Activated naive CD4-positive, alpha-beta T cell treated with anti-CD3 and anti-CD28 coated beads, Interleukin-2, amount 50 U/mL, for 16 hours (primary cell): ENCODE measurements around the gene AGAP1.

Experiments
- DNase-seq: peaks from one replicate; pipeline ENCODE4 v3.0.0-alpha.2; 2020

AGAP1 gene

GRCh38 chr2:235534678-235535422 is 41.0 kb downstream of the AGAP1 start:
- no peak for DNase-seq

GRCh38 chr2:235535423-235536130 is 41.7 kb downstream of the AGAP1 start:
- DNase-seq, result no peak

DNA sequence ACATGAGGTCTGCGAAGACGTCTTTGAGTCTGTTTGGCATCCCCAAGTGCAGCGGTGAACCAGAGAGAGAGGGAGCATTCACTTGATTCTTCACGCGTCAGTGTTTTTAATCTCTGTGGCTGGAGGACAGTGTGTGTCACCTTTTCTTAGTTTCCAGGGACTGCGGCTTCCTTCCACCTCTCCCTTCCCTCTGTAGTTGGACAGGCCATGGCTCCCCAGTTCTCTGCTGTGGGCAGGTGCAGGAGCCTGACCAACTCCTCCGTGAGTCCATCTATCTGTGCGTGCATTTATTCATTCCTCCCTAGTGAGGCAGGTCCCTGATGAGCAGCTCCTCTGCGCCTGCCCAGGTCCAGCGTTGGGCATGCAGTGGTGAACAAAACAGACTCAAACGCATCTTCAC is 42.9 kb downstream of the AGAP1 start:
- DNase-seq, result no peak

DNA sequence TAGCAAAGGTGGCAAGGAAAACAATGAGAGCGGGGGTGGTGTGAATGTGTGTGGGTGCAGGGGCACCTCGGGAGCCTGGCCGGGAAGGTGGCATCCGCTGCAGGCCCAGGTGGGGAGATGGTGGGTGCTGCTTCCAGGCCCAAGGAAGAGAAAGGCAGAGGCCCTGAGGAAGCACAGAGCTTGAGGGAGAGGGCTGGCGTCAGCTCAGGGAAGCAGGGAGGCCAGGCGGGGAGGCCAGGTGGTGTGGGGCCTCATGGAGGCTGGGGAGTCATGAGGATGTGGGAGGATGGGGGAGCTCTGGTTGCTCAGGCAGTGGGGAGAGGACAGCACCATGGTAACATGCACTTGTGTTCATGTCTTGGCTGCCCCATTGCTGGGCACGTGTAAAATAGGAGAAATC is 43.3 kb downstream of the AGAP1 start:
- no peak for DNase-seq

DNA sequence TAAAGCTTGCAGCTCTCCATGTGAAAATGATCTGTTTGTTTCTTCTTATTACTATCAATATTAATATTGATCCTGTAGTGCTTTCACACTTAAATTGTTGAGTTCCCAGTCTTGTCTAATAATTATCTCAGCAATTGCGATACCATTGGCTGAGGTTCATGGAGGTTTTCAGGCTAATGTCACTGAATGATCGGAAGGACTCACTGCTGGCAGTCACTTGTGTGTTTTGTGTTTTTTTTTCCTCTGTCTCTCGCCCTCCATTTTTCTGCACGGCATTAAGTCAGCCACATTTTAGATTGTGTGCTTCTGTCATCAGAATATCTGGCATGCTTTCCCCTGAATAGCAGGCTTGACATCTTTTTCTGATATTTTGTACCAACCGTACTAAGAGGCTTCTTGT is 43.7 kb downstream of the AGAP1 start:
- DNase-seq, result no peak

DNA sequence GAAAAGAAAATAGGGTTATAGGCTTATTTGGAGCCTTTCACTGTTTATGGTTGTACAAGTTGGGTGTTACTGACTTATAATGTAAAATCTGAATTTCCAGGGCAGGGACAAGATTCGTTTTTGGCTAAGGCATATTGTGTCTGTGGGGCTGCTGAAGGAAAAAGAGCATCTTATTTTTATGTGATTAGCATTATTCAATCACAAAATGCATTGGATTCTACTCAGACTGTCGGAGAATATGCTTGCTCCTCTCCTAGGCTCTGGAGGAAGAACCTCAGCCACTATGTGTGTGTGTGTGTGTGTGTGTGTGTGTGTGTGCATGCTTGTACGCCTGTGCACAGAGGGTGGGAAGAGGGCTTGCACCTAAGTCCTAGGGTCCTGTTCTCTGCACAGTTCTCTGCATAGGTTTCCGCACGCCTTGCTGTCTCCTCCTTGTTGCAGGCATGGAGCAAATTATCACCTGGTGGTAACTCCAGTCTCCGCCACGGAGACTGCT is 44.3 kb downstream of the AGAP1 start:
- no peak for DNase-seq

DNA sequence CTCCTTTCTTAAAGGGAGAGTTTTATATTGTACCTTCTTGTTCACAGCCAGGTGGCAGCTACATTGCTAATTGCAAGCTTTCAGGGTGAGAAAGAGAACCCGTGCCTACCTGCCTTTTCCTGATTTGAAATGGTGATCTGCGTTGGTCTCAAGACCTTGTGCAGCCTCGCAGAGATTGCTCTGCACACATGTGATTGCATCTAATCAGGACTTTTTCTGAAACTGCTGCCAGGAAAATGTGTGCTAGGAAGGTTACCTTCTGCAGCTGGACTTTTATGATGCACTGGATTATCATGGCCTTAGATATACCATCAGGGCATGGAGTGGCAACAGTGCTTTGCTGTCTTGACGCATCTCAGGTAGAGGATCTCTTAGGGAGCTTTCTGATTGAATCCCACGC is 45.1 kb downstream of the AGAP1 start:
- DNase-seq, result no peak

DNA sequence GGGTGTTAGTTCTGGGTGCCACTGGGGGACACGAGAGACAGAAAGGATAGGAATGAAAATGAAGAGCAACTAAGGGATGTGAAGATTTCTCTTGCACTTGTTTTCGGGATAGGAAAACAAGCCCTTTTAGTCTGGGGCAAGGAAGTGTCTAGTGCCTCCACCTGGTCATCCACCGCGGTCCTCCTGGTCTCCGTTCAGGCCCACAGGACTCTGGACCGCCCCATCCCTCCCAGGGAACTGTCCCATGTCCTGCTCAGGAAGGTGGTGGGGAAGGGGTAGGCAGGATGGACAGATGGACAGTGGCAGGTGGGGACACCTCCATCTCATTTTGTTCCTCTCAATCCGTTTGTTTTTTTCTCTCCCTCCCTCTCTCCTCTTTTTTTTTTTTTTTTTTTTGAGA is 45.9 kb downstream of the AGAP1 start:
- no peak for DNase-seq

- no peak for DNase-seq
Observed at GRCh38 chr2:235541016-235541415, 47.2 kb downstream of the AGAP1 start.

GRCh38 chr2:235541838-235542549 is 48.2 kb downstream of the AGAP1 start:
- no peak for DNase-seq

GRCh38 chr2:235542733-235543127 is 48.9 kb downstream of the AGAP1 start:
- DNase-seq, result no peak

- no peak for DNase-seq
Observed at GRCh38 chr2:235543128-235543750, 49.4 kb downstream of the AGAP1 start.

GRCh38 chr2:235543851-235544688 is 50.2 kb downstream of the AGAP1 start:
- DNase-seq, result no peak

DNA sequence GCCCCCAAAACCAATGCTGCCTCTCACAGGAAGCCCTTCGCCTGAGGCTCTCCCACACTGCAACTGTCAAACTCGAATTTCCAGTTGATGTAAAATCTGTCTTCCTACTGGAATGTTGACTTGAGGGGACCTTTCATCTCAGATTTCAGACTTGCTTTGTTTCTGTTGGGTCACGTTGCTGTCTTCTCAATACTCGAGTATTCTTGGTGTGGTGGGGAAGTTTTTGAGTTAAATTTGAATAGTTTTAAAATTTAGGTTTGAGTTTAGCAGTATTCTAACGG is 50.8 kb downstream of the AGAP1 start:
- DNase-seq, result no peak

DNA sequence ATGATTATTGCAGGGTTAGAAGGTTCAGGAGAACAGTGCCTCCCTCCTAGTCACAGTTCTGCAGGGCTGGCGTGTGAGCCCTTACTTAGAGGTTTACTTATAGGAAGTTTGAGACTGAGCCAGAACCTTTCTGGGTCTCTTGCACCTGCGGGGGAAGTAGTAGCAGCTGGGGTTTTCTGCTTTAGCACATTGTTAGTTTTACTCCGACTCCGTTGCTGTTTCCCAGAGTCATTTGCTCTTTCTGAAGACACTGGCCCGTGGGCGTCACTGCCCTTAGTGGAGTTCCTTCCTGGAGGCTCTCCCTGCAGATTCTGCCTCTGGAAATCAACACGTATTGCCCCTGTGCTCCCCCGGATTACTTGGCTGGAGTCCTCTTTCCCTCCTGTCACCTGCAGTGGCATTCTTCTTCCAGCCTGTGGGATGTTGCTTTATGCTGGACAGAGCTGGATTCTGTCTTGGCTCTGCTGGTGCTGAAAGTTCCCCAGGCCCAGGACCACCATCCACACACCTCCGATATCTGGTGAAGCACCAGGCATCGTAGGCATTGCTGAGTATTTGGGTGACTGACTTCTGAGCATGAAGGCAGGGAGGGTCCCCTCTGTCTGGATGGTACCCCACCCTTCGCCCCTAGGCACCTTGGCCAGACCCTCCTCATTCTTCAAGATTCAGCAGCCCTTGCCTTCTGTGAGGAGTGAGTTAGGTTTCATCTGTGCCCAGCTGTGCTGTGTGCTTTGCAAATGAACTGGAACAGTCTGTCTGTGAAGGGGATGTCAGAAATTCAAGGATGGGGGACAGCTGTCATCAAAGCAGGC is 51.7 kb downstream of the AGAP1 start:
- no peak for DNase-seq

DNA sequence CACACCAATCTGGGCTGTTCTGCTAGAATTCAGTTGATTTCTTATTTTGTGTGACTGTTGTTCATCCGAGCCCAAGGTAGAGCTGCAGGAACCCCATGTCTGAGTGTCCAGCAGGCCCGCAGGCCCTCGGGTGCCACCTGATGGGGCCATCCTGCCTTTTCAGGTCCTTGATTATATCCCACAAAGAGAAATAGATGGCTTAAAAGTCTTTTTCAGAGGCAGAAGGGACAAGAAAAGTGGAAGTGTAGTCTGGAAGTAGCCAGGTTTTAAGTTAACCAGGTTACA is 52.2 kb downstream of the AGAP1 start:
- no peak for DNase-seq

- no peak for DNase-seq
Observed at GRCh38 chr2:235546436-235546835, 52.6 kb downstream of the AGAP1 start.

- DNase-seq, result no peak
Observed at GRCh38 chr2:235549735-235550377, 56.0 kb downstream of the AGAP1 start.

GRCh38 chr2:235550378-235550760 is 56.5 kb downstream of the AGAP1 start:
- DNase-seq, result no peak

GRCh38 chr2:235550946-235551345 is 57.1 kb downstream of the AGAP1 start:
- DNase-seq, result no peak

DNA sequence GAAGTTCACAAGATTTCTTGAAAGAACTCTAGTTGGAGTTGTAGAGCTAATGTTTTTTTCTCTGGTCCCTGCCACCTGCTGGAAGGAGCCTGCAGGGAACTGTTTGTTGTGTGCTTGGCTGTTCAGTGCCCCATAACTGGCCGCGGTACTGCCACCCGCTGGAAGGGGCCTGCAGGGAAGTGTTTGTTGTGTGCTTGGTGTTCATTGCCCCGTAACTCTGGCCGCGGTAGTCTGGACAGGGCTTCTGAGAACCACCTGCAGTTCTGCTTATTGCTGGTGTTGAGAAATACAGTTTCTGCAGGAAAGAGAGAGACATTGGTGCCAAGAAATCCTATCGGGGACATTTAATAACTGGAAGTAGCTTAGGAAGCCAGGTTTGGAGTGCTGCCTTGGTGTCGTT is 58.1 kb downstream of the AGAP1 start:
- no peak for DNase-seq

DNA sequence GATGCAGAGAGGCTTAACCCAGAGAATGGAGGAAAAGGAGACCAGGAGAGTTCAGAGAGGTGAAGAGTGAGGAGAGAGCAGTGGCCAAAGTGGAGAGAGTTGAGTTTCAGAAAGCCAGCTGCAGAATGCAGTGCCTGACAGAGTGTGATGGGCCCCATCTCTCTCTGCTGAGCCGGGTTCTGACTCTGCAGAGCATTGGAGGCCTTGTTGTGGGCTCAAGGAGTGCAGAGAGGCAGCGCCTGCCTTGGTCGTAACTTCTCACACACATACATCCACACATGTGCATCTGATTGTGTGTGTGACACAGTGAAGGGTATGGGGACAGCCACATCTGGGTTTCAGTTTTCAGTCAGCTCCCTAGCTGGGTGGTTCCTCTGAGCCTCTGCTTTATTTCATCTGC is 58.8 kb downstream of the AGAP1 start:
- DNase-seq, result no peak
